Thymus (tissue), 11 donors: ENCODE measurements around the gene IL25. TPM values are rescaled to one million over a fixed set of nuclear protein-coding genes. Genes with fewer than 3 reads are reported as not detected.

Source experiments
- DNase-seq, 9 donors: peaks; one replicate each; pipeline ENCODE4 v3.0.0-alpha.2; 2013; ENCODE audit warnings: low spot score in 9 of 9, low read depth in 6 of 9, missing footprints in 1 of 9
- H3K27ac ChIP-seq, 2 donors: one replicate each; pipeline ENCODE4 v1.5.1; 2013; ENCODE audit warnings: control low read depth in 1 of 2, low read depth in 1 of 2, low read length in 1 of 2, mild to moderate bottlenecking in 1 of 2, moderate library complexity in 1 of 2
- H3K27me3 ChIP-seq, 2 donors: one replicate each; pipeline ENCODE4 v1.5.1; 2013; ENCODE audit warnings: low read length in 1 of 2; ENCODE audit not compliant: control insufficient read depth in 2 of 2, insufficient read depth in 1 of 2
- H3K36me3 ChIP-seq, 2 donors: one replicate each; pipeline ENCODE4 v1.5.1; 2013; ENCODE audit warnings: low read length in 1 of 2, mild to moderate bottlenecking in 1 of 2, moderate library complexity in 1 of 2; ENCODE audit not compliant: control insufficient read depth in 2 of 2, insufficient read depth in 2 of 2
- H3K4me1 ChIP-seq, 2 donors: one replicate each; pipeline ENCODE4 v1.5.1; 2013; ENCODE audit warnings: low read length in 2 of 2; ENCODE audit not compliant: control insufficient read depth in 2 of 2, insufficient read depth in 2 of 2
- H3K4me3 ChIP-seq, 2 donors: one replicate each; pipeline ENCODE4 v1.5.1; 2013; ENCODE audit warnings: low read length in 2 of 2, control low read depth in 1 of 2, mild to moderate bottlenecking in 1 of 2
- H3K9me3 ChIP-seq, 2 donors: one replicate each; pipeline ENCODE4 v1.5.1; 2013; ENCODE audit warnings: low read length in 1 of 2, mild to moderate bottlenecking in 1 of 2; ENCODE audit not compliant: control insufficient read depth in 2 of 2, insufficient read depth in 1 of 2
- WGBS: extraction: QIAGEN DNeasy Blood & Tissue Kit; methylation state at CpG from one replicate; pipeline ENCODE4 v1.1.7; 2013; 5-methylcytosine and 5-hydroxymethylcytosine counted together
- polyA plus RNA-seq: library from polyadenylated mRNA; stranded (reverse); fragments of 200-250 nt; gene quantifications from one replicate; pipeline ENCODE4 v1.2.3, GENCODE V29; 2013
- total RNA-seq: library from RNA; stranded (reverse); fragments of 120-200 nt; gene quantifications from one replicate; pipeline ENCODE4 v1.2.4, GENCODE V29; 2013
- donor health status: healthy.

Gene IL25
- total and polyA plus RNA-seq, 2 donors, result 0.07 TPM; not detected in 1

GRCh38 chr14:23377198-23377550, 4.6 kb downstream of the IL25 start:
- H3K4me3 ChIP-seq, result no peak overlapping the region
- H3K36me3 ChIP-seq, result no peaks in the 10 kb centered on the region
- no peaks in the 10 kb centered on the region for H3K4me1 ChIP-seq
- DNase-seq, result no peak
- 91% methylated on average over 11 of the region's 11 CpGs for WGBS
- peaks cover 0 to 29% of the 10 kb centered on the region in 2 donors for H3K27me3 ChIP-seq
- no peak overlapping the region for H3K27ac ChIP-seq
- H3K9me3 ChIP-seq, result no peaks in the 10 kb centered on the region

GRCh38 chr14:23377573-23378563, 5.3 kb downstream of the IL25 start:
- DNase-seq, result no peak
- WGBS, result 92% methylated on average over 14 of the region's 14 CpGs
- Histone ChIP-seq H3K36me3 (no peaks in the 10 kb centered on the region), H3K4me3 (no peak overlapping the region), H3K9me3 (no peaks in the 10 kb centered on the region), H3K4me1 (no peaks in the 10 kb centered on the region), H3K27ac (no peak overlapping the region), H3K27me3 (peaks cover 0 to 35% of the 10 kb centered on the region in 2 donors)

- no peak for DNase-seq
- Histone ChIP-seq H3K4me1 (no peaks in the 10 kb centered on the region), H3K27me3 (peaks cover 0 to 32% of the 10 kb centered on the region in 2 donors), H3K27ac (no peak overlapping the region), H3K4me3 (no peak overlapping the region), H3K36me3 (no peaks in the 10 kb centered on the region), H3K9me3 (no peaks in the 10 kb centered on the region)
- 93% methylated on average over 11 of the region's 11 CpGs for WGBS
Measured at GRCh38 chr14:23378612-23379220, 6.1 kb downstream of the IL25 start.

- Histone ChIP-seq H3K4me1 (no peaks in the 10 kb centered on the region), H3K36me3 (no peaks in the 10 kb centered on the region), H3K27me3 (peaks cover 0 to 32% of the 10 kb centered on the region in 2 donors), H3K9me3 (no peaks in the 10 kb centered on the region), H3K4me3 (no peak overlapping the region), H3K27ac (no peak overlapping the region)
- DNase-seq, result peak in 8 of 9 donors; percentile 34 to 77 (median 58)
- WGBS, result 42% methylated on average over 12 of the region's 12 CpGs
Measured at GRCh38 chr14:23379366-23380196, 7.0 kb downstream of the IL25 start.

- Histone ChIP-seq H3K36me3 (no peaks in the 10 kb centered on the region), H3K27ac (no peak overlapping the region), H3K4me3 (no peak overlapping the region), H3K4me1 (no peaks in the 10 kb centered on the region), H3K9me3 (no peaks in the 10 kb centered on the region), H3K27me3 (peaks cover 0 to 32% of the 10 kb centered on the region in 2 donors)
- 88% methylated on average over 16 of the region's 16 CpGs for WGBS
- no peak for DNase-seq
Measured at GRCh38 chr14:23380197-23380914, 7.7 kb downstream of the IL25 start.

- H3K36me3 ChIP-seq, result no peaks in the 10 kb centered on the region
- peaks cover 0 to 33% of the 10 kb centered on the region in 2 donors for H3K27me3 ChIP-seq
- no peak for DNase-seq
- no peaks in the 10 kb centered on the region for H3K4me1 ChIP-seq
- no peak overlapping the region for H3K4me3 ChIP-seq
- no peaks in the 10 kb centered on the region for H3K9me3 ChIP-seq
- 95% methylated on average over 4 of the region's 4 CpGs for WGBS
- no peak overlapping the region for H3K27ac ChIP-seq
Measured at GRCh38 chr14:23380976-23381375, 8.4 kb downstream of the IL25 start.

DNA sequence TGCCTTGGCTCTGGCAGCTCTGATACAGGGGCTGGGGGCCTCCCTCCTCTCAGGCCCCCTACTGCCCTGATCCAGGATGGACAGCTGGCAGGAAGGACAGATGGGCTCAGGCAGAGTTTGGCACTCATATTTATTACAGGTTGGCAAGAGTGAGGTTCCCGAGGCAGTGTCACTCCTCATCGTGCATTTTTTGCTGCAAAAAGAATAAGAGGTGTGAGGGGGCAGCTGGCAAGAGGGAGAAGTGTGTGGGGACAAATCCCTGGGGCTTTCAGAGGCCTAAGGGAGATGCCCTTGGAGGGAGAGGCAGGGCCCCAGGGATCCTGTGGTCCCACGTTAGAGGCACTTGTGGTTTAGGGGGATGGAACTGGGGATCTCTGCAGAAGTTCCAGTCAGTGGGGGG, 9.3 kb downstream of the IL25 start:
- no peak overlapping the region for H3K27ac ChIP-seq
- H3K4me3 ChIP-seq, result no peak overlapping the region
- WGBS, result 51% methylated on average over 3 of the region's 3 CpGs
- no peak for DNase-seq
- no peaks in the 10 kb centered on the region for H3K36me3 ChIP-seq
- no peaks in the 10 kb centered on the region for H3K9me3 ChIP-seq
- H3K27me3 ChIP-seq, result peaks cover 0 to 30% of the 10 kb centered on the region in 2 donors
- no peaks in the 10 kb centered on the region for H3K4me1 ChIP-seq

DNA sequence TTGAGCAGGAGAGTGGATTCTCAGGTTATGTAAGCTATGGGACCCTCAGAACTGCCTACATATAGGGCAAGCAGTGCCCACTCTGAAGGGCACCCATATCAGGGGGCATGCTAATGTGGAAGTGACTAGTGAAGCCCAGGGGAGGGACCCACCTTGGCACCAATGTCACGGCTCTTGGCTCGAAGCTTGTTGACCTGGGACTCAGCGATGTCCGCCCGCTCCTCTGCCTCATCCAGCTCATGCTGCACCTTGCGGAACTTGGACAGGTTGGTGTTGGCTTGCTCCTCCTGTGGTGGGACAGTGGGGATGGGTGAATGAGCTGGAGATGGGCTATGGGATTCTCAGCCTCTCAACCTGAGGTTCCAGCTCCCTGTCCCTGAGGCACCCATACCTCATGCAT, 9.7 kb downstream of the IL25 start:
- DNase-seq, result no peak
- no peaks in the 10 kb centered on the region for H3K36me3 ChIP-seq
- no peak overlapping the region for H3K4me3 ChIP-seq
- no peak overlapping the region for H3K27ac ChIP-seq
- H3K9me3 ChIP-seq, result no peaks in the 10 kb centered on the region
- H3K4me1 ChIP-seq, result no peaks in the 10 kb centered on the region
- H3K27me3 ChIP-seq, result peaks cover 0 to 27% of the 10 kb centered on the region in 2 donors
- 97% methylated on average over 6 of the region's 6 CpGs for WGBS
